K562 (cell line): Measurements from ENCODE around the gene DPH6. TPM values are rescaled to one million over a fixed set of nuclear protein-coding genes. Genes with fewer than 3 reads are reported as not detected.

Experiments
- ATAC-seq: fragments of 200-7000 bp; cut with Tn5 transposase; 3 replicates; pipeline ENCODE4 v1.9.1; 2020; ENCODE audit warnings: moderate library complexity
- BruUV-seq: library from RNA; stranded (reverse); fragments of 400-500 nt; replicated peaks from 2 replicates; lab custom pipeline; 2021; lab: Mats Ljungman, UMichigan
- CTCF ChIA-PET: fragments of 300-600 bp; formaldehyde crosslinking; extraction: SDS; loops from one replicate; lab custom pipeline; 2021; ENCODE audit warnings: low intra/inter-chr PET ratio; lab: Yijun Ruan, JAX
- POLR2A ChIA-PET: fragments of 300-600, 350-650 bp; sonication (Branson Sonifier 250); formaldehyde crosslinking; extraction: SDS; loops from one replicate; lab custom pipeline; 2021; ENCODE audit warnings: antibody characterized with exemption, inconsistent platforms; lab: Yijun Ruan, JAX
- DNase-seq, 4 experiments: peaks; one replicate each; pipeline versions ENCODE4 v3.0.0 to v3.0.0-alpha.2; 2011 to 2018; ENCODE audit warnings: low spot score in 3 of 4, mixed read lengths in 3 of 4; ENCODE audit errors: extremely low read depth in 1 of 4
- FAIRE-seq: peaks from 2 replicates; lab custom pipeline; 2011; peaks lifted over from hg19 to GRCh38; lab: Jason Lieb, UNC
- H2AFZ ChIP-seq: 2 replicates; pipeline ENCODE4 v1.6.0; 2011; ENCODE audit warnings: low read depth, low read length, control low read depth, inconsistent platforms
- H3K27ac ChIP-seq: fragments of 200-600 bp; 3 replicates; pipeline ENCODE4 v1.8.0; 2011; ENCODE audit warnings: low read depth, mild to moderate bottlenecking, control low read depth, inconsistent platforms, low read length, moderate library complexity, mixed read lengths; ENCODE audit errors: extremely low read depth
- H3K27me3 ChIP-seq, 2 experiments: fragments of 300-600 bp in 1 of 2; 2 replicates in 1 of 2; 3 replicates in 1 of 2; pipeline versions ENCODE4 v1.6.0 to v1.8.0; 2011; ENCODE audit warnings: inconsistent platforms in 2 of 2, low read length in 2 of 2, mild to moderate bottlenecking in 1 of 2, mixed read lengths in 1 of 2, moderate library complexity in 1 of 2; ENCODE audit not compliant: control insufficient read depth in 2 of 2, insufficient read depth in 2 of 2
- H3K36me3 ChIP-seq: fragments of 300-600 bp; 3 replicates; pipeline ENCODE4 v1.8.0; 2011; ENCODE audit warnings: mild to moderate bottlenecking, low read length, inconsistent platforms; ENCODE audit not compliant: control insufficient read depth, insufficient read depth
- H3K4me1 ChIP-seq, 2 experiments: fragments of 200-600 bp in 1 of 2; replicated peaks in 1 of 2; 2 replicates in 1 of 2; 3 replicates in 1 of 2; pipeline versions ENCODE4 v1.5.1 to v1.8.0; 2011; ENCODE audit warnings: inconsistent platforms in 2 of 2, low read length in 2 of 2, mild to moderate bottlenecking in 1 of 2, mixed read lengths in 1 of 2, moderate library complexity in 1 of 2; ENCODE audit not compliant: control insufficient read depth in 2 of 2, insufficient read depth in 2 of 2
- H3K4me2 ChIP-seq: 2 replicates; pipeline ENCODE4 v1.6.1; 2011; ENCODE audit warnings: low read length, control low read depth, inconsistent platforms, mixed read lengths; ENCODE audit not compliant: insufficient read depth
- H3K4me3 ChIP-seq: fragments of 200-600 bp; sonication (generic), shearing (Covaris generic); 2 replicates; pipeline ENCODE4 v1.5.1; 2016; ENCODE audit warnings: control low read depth, inconsistent platforms
- H3K79me2 ChIP-seq: fragments of 200-600 bp; 3 replicates; pipeline ENCODE4 v1.8.0; 2011; ENCODE audit warnings: low read length, inconsistent platforms; ENCODE audit not compliant: control insufficient read depth, insufficient read depth
- H3K9ac ChIP-seq, 2 experiments: 2 replicates each; pipeline versions ENCODE4 v1.6.0 to v1.6.1; 2011; ENCODE audit warnings: low read depth in 2 of 2, low read length in 2 of 2, control low read depth in 1 of 2, inconsistent platforms in 1 of 2, mild to moderate bottlenecking in 1 of 2, mixed read lengths in 1 of 2; ENCODE audit not compliant: insufficient read depth in 1 of 2
- H3K9me1 ChIP-seq: one replicate; pipeline ENCODE4 v1.6.0; 2011; ENCODE audit warnings: inconsistent platforms, mild to moderate bottlenecking, low read length, moderate library complexity; ENCODE audit not compliant: control insufficient read depth, insufficient read depth
- H3K9me3 ChIP-seq: replicated peaks from 2 replicates; pipeline ENCODE4 v1.5.1; 2011; ENCODE audit warnings: low read depth, low read length, inconsistent platforms; ENCODE audit not compliant: control insufficient read depth, insufficient read depth
- H4K20me1 ChIP-seq: replicated peaks from 2 replicates; pipeline ENCODE4 v1.6.1; 2011; ENCODE audit warnings: low read length, inconsistent platforms, mixed read lengths; ENCODE audit not compliant: control insufficient read depth, insufficient read depth
- ARID3A ChIP-seq: IDR thresholded peaks from 2 replicates; pipeline ENCODE4 v1.6.1; 2012; ENCODE audit warnings: low read depth, low read length, improper control_type of control experiment, borderline replicate concordance
- FOXK1 ChIP-seq: sonication (generic); formaldehyde crosslinking; IDR thresholded peaks from 2 replicates; pipeline ENCODE4 v1.8.0; 2022; ENCODE audit warnings: missing genetic modification reagents, mild to moderate bottlenecking, borderline replicate concordance
- LEF1 ChIP-seq: fragments of 450-650 bp; IDR thresholded peaks from 2 replicates; pipeline ENCODE4 v1.6.1; 2016; ENCODE audit warnings: mild to moderate bottlenecking
- NCOA1 ChIP-seq: fragments of 450-650 bp; IDR thresholded peaks from 2 replicates; pipeline ENCODE4 v1.6.1; 2016; ENCODE audit warnings: low read depth
- ZNF277 ChIP-seq: fragments of 250-450 bp; sonication (Bioruptor Pico); IDR thresholded peaks from 2 replicates; pipeline ENCODE4 v1.8.0; 2022; ENCODE audit warnings: inconsistent platforms, mild to moderate bottlenecking, moderate library complexity, borderline replicate concordance
- ZNF407 ChIP-seq: fragments of 450-650 bp; IDR thresholded peaks from 2 replicates; pipeline ENCODE4 v1.6.1; 2016; ENCODE audit warnings: low read depth
- WGBS: fragments of 100-300 bp; shearing (Covaris generic); methylation state at CpG from one replicate; pipeline ENCODE4 v1.1.6; 2016; ENCODE audit warnings: low coverage, mixed read lengths; ENCODE audit not compliant: insufficient coverage; ENCODE audit errors: missing lambda C conversion rate; 5-methylcytosine and 5-hydroxymethylcytosine counted together
- in situ Hi-C: fragments of 300-500 bp; cut with MboI; formaldehyde crosslinking; loops from 4 replicates; pipeline ENCODE4 v1.15.0; 2018; ENCODE audit warnings: inconsistent platforms, mixed read lengths
- intact Hi-C: fragments of 100-400 bp; cut with micrococcal nuclease; formaldehyde crosslinking; loops from 2 replicates; pipeline ENCODE4 v1.14.2; 2022
- polyA plus RNA-seq, 8 experiments: library from polyadenylated mRNA; depleted of rRNA in 4 of 8; stranded (reverse) in 5 of 8; unstranded in 3 of 8; fragments of >200 nt; fragmentation: Nextera tagmentation in 2 of 8; fragmentation: Illumina TruSeq in 1 of 8; extraction: Ambion mirVana in 2 of 8; extraction: Trizol in 1 of 8; gene quantifications; 2 replicates each; pipeline versions ENCODE4 v1.2.1 to v1.2.3, GENCODE V29; 2011 to 2014; ENCODE audit warnings: inconsistent platforms in 1 of 8, missing spikeins in 1 of 8
- total RNA-seq, 7 experiments: library from RNA; depleted of rRNA in 6 of 7; stranded (reverse); fragments of >200 nt in 6 of 7; fragmentation: Illumina TruSeq in 2 of 7; extraction: Trizol in 2 of 7; gene quantifications; 2 replicates each; pipeline versions ENCODE4 v1.2.1 to v1.2.3, GENCODE V29; 2011 to 2021; ENCODE audit warnings: low replicate concordance in 1 of 7
- TF ChIP-seq, protein P1 (sequence below), 3 experiments: fragments of 200-800 bp in 1 of 3; sonication (Bioruptor generic) in 1 of 3; sonication (generic) in 1 of 3; formaldehyde crosslinking in 1 of 3; IDR thresholded peaks; 2 replicates each; pipeline versions ENCODE4 v1.6.1 to v1.8.0; 2016 to 2022; ENCODE audit warnings: mild to moderate bottlenecking in 2 of 3, missing compliant biosample characterization in 2 of 3, missing genetic modification characterization in 2 of 3, missing genetic modification reagents in 1 of 3

The DPH6 gene
- total and polyA plus RNA-seq, 9 of the 15 experiments (the other 6 are each of a cell fraction or from before 2014, with no cell fraction given) = 10.1 to 69.1 (median 18.8) TPM

- no peaks in the 10 kb centered on the region for H3K27me3 ChIP-seq
- ATAC-seq (no peak), DNase-seq (no peak), FAIRE-seq (no peak)
- H3K9me1 ChIP-seq = no peaks in the 10 kb centered on the region
- no peaks in the 10 kb centered on the region for H3K4me1 ChIP-seq
- H3K79me2 ChIP-seq = no peaks in the 10 kb centered on the region
- ChIA-PET CTCF (no interaction called here), POLR2A (no interaction called here)
- no peak overlapping the region for H2AFZ ChIP-seq
- intact Hi-C loops = loop anchor here (10.0 kb wide), 1 partner anchor 53 kb away; no protein-coding TSS in a partner anchor
- H3K9me3 ChIP-seq = no peaks in the 10 kb centered on the region
- H4K20me1 ChIP-seq = no peaks in the 10 kb centered on the region
- no peaks in the 10 kb centered on the region for H3K36me3 ChIP-seq
- H3K4me3 ChIP-seq = no peak overlapping the region
- no peak overlapping the region for H3K9ac ChIP-seq
- H3K27ac ChIP-seq = no peak overlapping the region
- in situ Hi-C loops = no loop called here
- no TSS peak for BruUV-seq
- no peak overlapping the region for H3K4me2 ChIP-seq
- 52% methylated on average over 7 of the region's 7 CpGs for whole genome bisulfite sequencing
- TF ChIP-seq, protein P1, sequence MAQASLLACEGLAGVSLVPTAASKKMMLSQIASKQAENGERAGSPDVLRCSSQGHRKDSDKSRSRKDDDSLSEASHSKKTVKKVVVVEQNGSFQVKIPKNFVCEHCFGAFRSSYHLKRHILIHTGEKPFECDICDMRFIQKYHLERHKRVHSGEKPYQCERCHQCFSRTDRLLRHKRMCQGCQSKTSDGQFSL (CRISPR knock-in tag; IDR thresholded peaks at IDR 0.05) = no peak
- TF ChIP-seq, protein P1 (tag; IDR thresholded peaks at IDR 0.05) = no peak
- TF ChIP-seq FOXK1 (CRISPR knock-in tag) (no peak), ARID3A (no peak), ZNF407 (no peak), ZNF277 (CRISPR knock-in tag) (no peak), NCOA1 (no peak), LEF1 (no peak)
These were observed 37.9 kb downstream of the DPH6 start for GRCh38 chr15:35507932-35508638.
